Measurements from ENCODE around the gene JUN.

GRCh38 chr1:58830291-58830690, 46.4 kb upstream of the JUN start:
- TF ChIP-seq EZH2phosphoT487 (IDR thresholded peaks at IDR 0.05) = no peak
- TF ChIP-seq, protein P1, sequence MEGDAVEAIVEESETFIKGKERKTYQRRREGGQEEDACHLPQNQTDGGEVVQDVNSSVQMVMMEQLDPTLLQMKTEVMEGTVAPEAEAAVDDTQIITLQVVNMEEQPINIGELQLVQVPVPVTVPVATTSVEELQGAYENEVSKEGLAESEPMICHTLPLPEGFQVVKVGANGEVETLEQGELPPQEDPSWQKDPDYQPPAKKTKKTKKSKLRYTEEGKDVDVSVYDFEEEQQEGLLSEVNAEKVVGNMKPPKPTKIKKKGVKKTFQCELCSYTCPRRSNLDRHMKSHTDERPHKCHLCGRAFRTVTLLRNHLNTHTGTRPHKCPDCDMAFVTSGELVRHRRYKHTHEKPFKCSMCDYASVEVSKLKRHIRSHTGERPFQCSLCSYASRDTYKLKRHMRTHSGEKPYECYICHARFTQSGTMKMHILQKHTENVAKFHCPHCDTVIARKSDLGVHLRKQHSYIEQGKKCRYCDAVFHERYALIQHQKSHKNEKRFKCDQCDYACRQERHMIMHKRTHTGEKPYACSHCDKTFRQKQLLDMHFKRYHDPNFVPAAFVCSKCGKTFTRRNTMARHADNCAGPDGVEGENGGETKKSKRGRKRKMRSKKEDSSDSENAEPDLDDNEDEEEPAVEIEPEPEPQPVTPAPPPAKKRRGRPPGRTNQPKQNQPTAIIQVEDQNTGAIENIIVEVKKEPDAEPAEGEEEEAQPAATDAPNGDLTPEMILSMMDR (IDR thresholded peaks at IDR 0.05) = no peak

Data from neural progenitor cell (in vitro differentiated cells).